Glutamatergic neuron (in vitro differentiated cells): Measurements from ENCODE around the gene MEIS3. TPM values are rescaled to one million over a fixed set of nuclear protein-coding genes. Genes with fewer than 3 reads are reported as not detected.

Source experiments
- DNase-seq: peaks from one replicate; pipeline ENCODE4 v3.0.0; 2022
- H3K27ac Mint-ChIP-seq: one replicate; pipeline ENCODE4 v1.8.0; 2020; ENCODE audit warnings: mild to moderate bottlenecking, mixed read lengths, inconsistent platforms; ENCODE audit not compliant: unreplicated experiment
- H3K27me3 Mint-ChIP-seq: one replicate; pipeline ENCODE4 v1.8.0; 2020; ENCODE audit warnings: mild to moderate bottlenecking, moderate library complexity, mixed read lengths, inconsistent platforms; ENCODE audit not compliant: unreplicated experiment
- H3K36me3 Mint-ChIP-seq: one replicate; pipeline ENCODE4 v1.8.0; 2020; ENCODE audit warnings: mild to moderate bottlenecking, mixed read lengths, inconsistent platforms; ENCODE audit not compliant: unreplicated experiment
- H3K4me1 Mint-ChIP-seq: one replicate; pipeline ENCODE4 v1.8.0; 2020; ENCODE audit warnings: mild to moderate bottlenecking, low read depth, mixed read lengths, inconsistent platforms; ENCODE audit not compliant: unreplicated experiment
- H3K4me3 Mint-ChIP-seq: one replicate; pipeline ENCODE4 v1.8.0; 2020; ENCODE audit warnings: mild to moderate bottlenecking, mixed read lengths, inconsistent platforms; ENCODE audit not compliant: unreplicated experiment
- H3K9me3 Mint-ChIP-seq: one replicate; pipeline ENCODE4 v1.8.0; 2020; ENCODE audit warnings: mild to moderate bottlenecking, moderate library complexity, mixed read lengths, inconsistent platforms; ENCODE audit not compliant: unreplicated experiment
- CTCF ChIP-seq: fragments of 200-600 bp; sonication (generic); IDR thresholded peaks from one replicate; pipeline ENCODE4 v1.5.0; 2021; ENCODE audit not compliant: partially characterized antibody, unreplicated experiment
- total RNA-seq: library from RNA; stranded (reverse); fragmentation: NEBNext Ultra II Directional; extraction: Animal tissue kit (Norgen Biotek cat#: 25700); gene quantifications from one replicate; pipeline ENCODE4 v1.2.1, GENCODE V29; 2021; ENCODE audit not compliant: unreplicated experiment

MEIS3 gene
- total RNA-seq, 1 donor from 2014 or later, result 255 TPM

GRCh38 chr19:47447470-47448359, 28.4 kb upstream of the MEIS3 start:
- DNase-seq, result peak; percentile 91
- peak overlapping the region; percentile 26 for H3K27ac Mint-ChIP-seq
- H3K4me1 Mint-ChIP-seq, result peaks cover 34% of the 10 kb centered on the region
- H3K27me3 Mint-ChIP-seq, result peaks cover 27% of the 10 kb centered on the region
- no peak for TF ChIP-seq CTCF
- H3K9me3 Mint-ChIP-seq, result peaks cover 14% of the 10 kb centered on the region
- peak overlapping the region; percentile 76 for H3K4me3 Mint-ChIP-seq
- no peaks in the 10 kb centered on the region for H3K36me3 Mint-ChIP-seq

DNA sequence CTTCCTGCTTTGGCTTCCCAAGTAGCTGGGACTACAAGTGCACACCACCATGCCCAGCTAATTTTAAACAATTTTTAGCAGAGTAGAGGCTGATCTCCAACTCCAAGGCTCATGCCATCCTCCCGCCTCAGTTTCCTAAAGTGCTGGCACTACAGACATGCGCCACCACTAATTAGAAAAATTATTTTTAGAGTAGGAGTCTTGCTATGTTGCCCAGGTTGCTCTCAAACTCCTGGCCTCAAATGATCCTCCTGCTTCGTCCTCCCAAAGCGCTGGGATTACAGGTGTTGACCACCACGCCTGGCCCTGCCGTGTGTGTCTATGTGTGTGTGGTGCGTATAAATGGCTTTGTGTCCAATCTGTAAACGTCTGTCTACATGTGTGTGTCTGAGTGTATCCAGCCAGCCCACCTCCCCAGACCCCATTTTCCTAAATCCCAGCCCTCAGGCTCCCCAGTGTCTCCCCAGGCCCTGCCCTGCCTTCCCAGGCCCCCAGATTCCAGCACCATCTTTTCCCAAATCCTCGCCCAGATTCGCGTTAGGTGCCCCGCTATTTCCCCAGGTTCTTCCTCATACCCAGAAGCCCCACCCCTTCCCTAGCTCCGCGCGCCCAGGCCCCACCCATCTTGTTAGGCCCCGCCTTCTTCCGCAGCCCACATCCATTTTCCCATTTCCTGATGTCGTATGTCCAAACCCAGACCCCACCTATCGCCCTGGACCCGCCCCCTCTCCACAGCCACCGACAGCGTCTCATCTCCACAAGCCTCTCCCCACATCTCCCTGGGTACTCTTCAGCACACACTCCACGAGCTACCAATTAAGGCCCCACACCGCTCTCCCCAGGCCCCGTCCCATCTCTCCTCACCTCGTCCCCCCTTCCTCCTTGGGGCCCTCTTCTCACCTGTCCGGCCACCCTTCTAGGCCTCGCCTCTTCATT, 27.5 kb upstream of the MEIS3 start:
- no peak for TF ChIP-seq CTCF
- peaks cover 27% of the 10 kb centered on the region for H3K27me3 Mint-ChIP-seq

DNA sequence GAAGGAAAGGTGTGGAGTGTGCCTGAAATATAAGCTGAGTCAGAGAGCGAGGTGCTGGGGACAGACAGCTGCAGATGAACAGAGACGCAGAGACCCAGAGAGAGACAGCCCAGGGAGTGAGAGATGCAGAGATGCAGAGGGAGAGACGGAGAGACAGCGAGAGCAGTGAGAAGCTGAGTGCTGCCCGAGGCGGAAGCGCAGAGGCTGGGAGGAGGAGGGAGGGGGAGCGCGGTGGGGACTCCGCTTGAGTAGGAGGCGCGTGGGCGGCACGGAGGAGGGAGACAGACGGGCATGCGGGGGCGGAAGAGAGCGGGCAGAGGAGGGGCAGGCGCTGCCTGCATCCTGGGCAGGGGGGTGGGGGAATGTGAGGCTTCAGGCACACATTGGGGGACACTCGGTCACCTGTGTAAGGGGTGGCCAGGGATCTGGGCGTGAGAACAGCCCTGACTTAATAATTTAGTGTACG, 26.6 kb upstream of the MEIS3 start:
- peaks cover 27% of the 10 kb centered on the region for H3K27me3 Mint-ChIP-seq

More for the DNA sequence above, 27.5 kb upstream of the MEIS3 start:
- Mint-ChIP-seq H3K27ac (peak overlapping the region; percentile 26), H3K4me1 (peaks cover 34% of the 10 kb centered on the region), H3K9me3 (peaks cover 14% of the 10 kb centered on the region), H3K4me3 (peak overlapping the region; percentile 76), H3K36me3 (no peaks in the 10 kb centered on the region)
- peak; percentile 79 for DNase-seq

DNA sequence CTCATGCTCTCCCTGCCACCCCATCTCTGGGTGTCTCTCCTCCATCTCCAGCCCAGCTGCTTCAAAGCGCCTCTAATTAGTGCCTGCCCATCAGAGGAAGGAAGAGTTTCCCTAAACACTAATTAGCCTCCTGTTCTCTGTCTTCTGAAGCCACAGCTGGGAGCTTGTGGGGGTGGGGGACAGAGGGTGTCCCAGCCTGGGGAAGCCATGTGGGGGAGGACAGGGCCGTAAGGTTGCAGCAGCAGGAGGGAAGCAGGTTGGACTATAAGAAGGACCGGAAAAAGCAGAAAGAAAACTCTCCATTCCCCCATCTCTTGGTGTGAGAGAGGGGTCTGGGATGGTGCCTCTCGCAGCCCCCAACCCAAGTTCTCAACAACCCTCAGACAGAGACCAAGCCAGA, 26.2 kb upstream of the MEIS3 start:
- DNase-seq, result peak; percentile 75
- no peak for TF ChIP-seq CTCF
- Mint-ChIP-seq H3K36me3 (no peaks in the 10 kb centered on the region), H3K4me1 (peaks cover 34% of the 10 kb centered on the region), H3K27ac (peak overlapping the region; percentile 84), H3K9me3 (peaks cover 17% of the 10 kb centered on the region), H3K27me3 (peaks cover 27% of the 10 kb centered on the region), H3K4me3 (peak overlapping the region; percentile 83)

More for the DNA sequence above, 26.6 kb upstream of the MEIS3 start:
- peaks cover 15% of the 10 kb centered on the region for H3K9me3 Mint-ChIP-seq
- no peak for TF ChIP-seq CTCF
- H3K4me1 Mint-ChIP-seq, result peaks cover 34% of the 10 kb centered on the region
- H3K4me3 Mint-ChIP-seq, result peak overlapping the region; percentile 83
- peak; percentile 75 for DNase-seq
- H3K36me3 Mint-ChIP-seq, result no peaks in the 10 kb centered on the region
- peak overlapping the region; percentile 84 for H3K27ac Mint-ChIP-seq
